ENCODE measurements around the gene CCDC141. TPM values are rescaled to one million over a fixed set of nuclear protein-coding genes. Genes with fewer than 3 reads are reported as not detected.

CCDC141 gene
- total RNA-seq, 1 experiment from 2014 or later, result 11.5 TPM

- Histone ChIP-seq H3K9me3 (no peaks in the 10 kb centered on the region), H3K36me3 (ENCODE audit: control insufficient read depth, insufficient read depth, low read length) (no peaks in the 10 kb centered on the region), H3K27me3 (replicated peaks; ENCODE audit: control insufficient read depth, insufficient read depth, low read length) (no peaks in the 10 kb centered on the region), H3K4me1 (no peaks in the 10 kb centered on the region), H3K4me3 (ENCODE audit: low read depth, low read length) (no peak overlapping the region)
- BruUV-seq (replicated peaks), result no TSS peak
- CTCF ChIA-PET, result no interaction called here
- intact Hi-C loops (cut with micrococcal nuclease; ENCODE audit: unreplicated experiment), result no loop called here
- Mint-ChIP-seq H3K4me1 (ENCODE audit: low read depth, unreplicated experiment) (no peaks in the 10 kb centered on the region), H3K36me3 (ENCODE audit: insufficient read depth, unreplicated experiment) (no peaks in the 10 kb centered on the region), H3K9me3 (ENCODE audit: unreplicated experiment) (no peaks in the 10 kb centered on the region), H3K27me3 (ENCODE audit: insufficient read depth, unreplicated experiment) (no peaks in the 10 kb centered on the region), H3K4me3 (ENCODE audit: unreplicated experiment) (no peak overlapping the region), H3K27ac (ENCODE audit: unreplicated experiment) (no peak overlapping the region)
- TF ChIP-seq CTCF (IDR thresholded peaks at IDR 0.05; ENCODE audit: insufficient read depth in 1 of 2, low read depth in 1 of 2, low read length in 1 of 2, severe bottlenecking in 1 of 2, unreplicated experiment in 1 of 2), result no peak
- no peak for DNase-seq
- POLR2A ChIA-PET, result no interaction called here
Observed at GRCh38 chr2:178865999-178866398, 183.9 kb downstream of the CCDC141 start.

GRCh38 chr2:178865146-178865936, 184.6 kb downstream of the CCDC141 start:
- intact Hi-C loops (cut with micrococcal nuclease; ENCODE audit: unreplicated experiment), result no loop called here
- no peaks in the 10 kb centered on the region for H3K4me1 Mint-ChIP-seq (ENCODE audit: low read depth, unreplicated experiment)
- Histone ChIP-seq H3K27me3 (replicated peaks; ENCODE audit: control insufficient read depth, insufficient read depth, low read length) (no peaks in the 10 kb centered on the region), H3K9me3 (no peaks in the 10 kb centered on the region), H3K36me3 (ENCODE audit: control insufficient read depth, insufficient read depth, low read length) (no peaks in the 10 kb centered on the region), H3K4me1 (no peaks in the 10 kb centered on the region), H3K4me3 (ENCODE audit: low read depth, low read length) (no peak overlapping the region)
- no peak for TF ChIP-seq CTCF (IDR thresholded peaks at IDR 0.05; ENCODE audit: insufficient read depth in 1 of 2, low read depth in 1 of 2, low read length in 1 of 2, severe bottlenecking in 1 of 2, unreplicated experiment in 1 of 2)
- ChIA-PET CTCF (no interaction called here), POLR2A (no interaction called here)
- no TSS peak for BruUV-seq (replicated peaks)
- no peak for DNase-seq
- H3K27me3 Mint-ChIP-seq (ENCODE audit: insufficient read depth, unreplicated experiment), result no peaks in the 10 kb centered on the region
- H3K36me3 Mint-ChIP-seq (ENCODE audit: insufficient read depth, unreplicated experiment), result no peaks in the 10 kb centered on the region
- no peak overlapping the region for H3K4me3 Mint-ChIP-seq (ENCODE audit: unreplicated experiment)
- H3K27ac Mint-ChIP-seq (ENCODE audit: unreplicated experiment), result no peak overlapping the region
- no peaks in the 10 kb centered on the region for H3K9me3 Mint-ChIP-seq (ENCODE audit: unreplicated experiment)

GRCh38 chr2:178863856-178864620, 185.9 kb downstream of the CCDC141 start:
- Histone ChIP-seq H3K4me3 (ENCODE audit: low read depth, low read length) (no peak overlapping the region), H3K36me3 (ENCODE audit: control insufficient read depth, insufficient read depth, low read length) (no peaks in the 10 kb centered on the region), H3K9me3 (no peaks in the 10 kb centered on the region), H3K27me3 (replicated peaks; ENCODE audit: control insufficient read depth, insufficient read depth, low read length) (no peaks in the 10 kb centered on the region), H3K4me1 (no peaks in the 10 kb centered on the region)
- Mint-ChIP-seq H3K4me3 (ENCODE audit: unreplicated experiment) (no peak overlapping the region), H3K9me3 (ENCODE audit: unreplicated experiment) (no peaks in the 10 kb centered on the region), H3K36me3 (ENCODE audit: insufficient read depth, unreplicated experiment) (no peaks in the 10 kb centered on the region), H3K27ac (ENCODE audit: unreplicated experiment) (no peak overlapping the region), H3K4me1 (ENCODE audit: low read depth, unreplicated experiment) (no peaks in the 10 kb centered on the region), H3K27me3 (ENCODE audit: insufficient read depth, unreplicated experiment) (no peaks in the 10 kb centered on the region)
- CTCF ChIA-PET, result interaction anchor here (1.0 kb wide), 1 partner anchor 28 kb away, joined by 3 read pairs; no protein-coding TSS in a partner anchor
- POLR2A ChIA-PET, result no interaction called here
- intact Hi-C loops (cut with micrococcal nuclease; ENCODE audit: unreplicated experiment), result no loop called here
- no peak for TF ChIP-seq CTCF (IDR thresholded peaks at IDR 0.05; ENCODE audit: insufficient read depth in 1 of 2, low read depth in 1 of 2, low read length in 1 of 2, severe bottlenecking in 1 of 2, unreplicated experiment in 1 of 2)
- BruUV-seq (replicated peaks), result no TSS peak
- no peak for DNase-seq

Measured in Caco-2 (cell line).